ENCODE results near the gene XRCC5. TPM values are rescaled to one million over a fixed set of nuclear protein-coding genes. Genes with fewer than 3 reads are reported as not detected.

The XRCC5 gene
- 219 and 245 TPM in 2 replicates for total RNA-seq

DNA sequence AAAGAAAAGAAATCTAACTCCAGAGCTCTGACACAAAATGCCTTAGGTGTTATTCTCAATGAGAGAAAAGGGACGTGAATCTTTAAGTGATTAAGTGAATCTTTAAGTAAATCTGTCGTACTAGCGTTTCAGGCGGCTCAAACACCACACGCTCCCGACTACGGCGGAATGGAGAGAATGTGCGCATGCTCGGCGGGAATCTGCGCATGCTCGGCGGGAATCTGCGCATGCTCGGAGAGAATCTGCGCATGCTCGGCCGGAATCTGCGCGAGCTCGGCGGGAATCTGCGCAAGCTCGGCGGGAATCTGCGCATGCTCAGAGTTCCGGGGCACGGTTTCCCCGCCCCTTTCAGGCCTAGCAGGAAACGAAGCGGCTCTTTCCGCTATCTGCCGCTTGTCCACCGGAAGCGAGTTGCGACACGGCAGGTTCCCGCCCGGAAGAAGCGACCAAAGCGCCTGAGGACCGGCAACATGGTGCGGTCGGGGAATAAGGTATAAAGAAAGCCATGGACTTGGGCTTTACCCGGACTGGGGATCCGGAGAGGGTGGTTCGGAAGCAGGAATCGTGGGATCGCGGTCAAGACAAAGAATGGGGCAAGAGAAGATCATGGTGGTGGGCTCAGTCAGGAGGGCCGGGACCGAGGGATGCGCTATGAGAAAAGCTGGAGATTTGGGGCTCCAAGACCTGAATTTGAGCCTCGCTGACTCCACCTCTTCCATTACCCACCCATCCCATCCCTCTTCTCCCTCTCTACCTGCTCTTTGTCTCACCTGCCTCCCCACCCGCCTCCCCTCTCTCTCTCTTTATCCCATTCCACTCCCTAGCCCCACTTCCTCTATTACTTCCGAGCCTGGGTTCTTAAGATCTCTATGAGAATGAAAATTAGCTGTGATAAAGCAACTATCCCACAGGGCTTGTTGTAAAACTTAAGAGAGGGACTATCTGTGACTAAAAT, at the start of gene XRCC5:
TSS of gene XRCC5 (plus strand) at position 382 of the 955 bp plus-strand sequence. CDS start at position 471, 89 bp downstream.

DNA sequence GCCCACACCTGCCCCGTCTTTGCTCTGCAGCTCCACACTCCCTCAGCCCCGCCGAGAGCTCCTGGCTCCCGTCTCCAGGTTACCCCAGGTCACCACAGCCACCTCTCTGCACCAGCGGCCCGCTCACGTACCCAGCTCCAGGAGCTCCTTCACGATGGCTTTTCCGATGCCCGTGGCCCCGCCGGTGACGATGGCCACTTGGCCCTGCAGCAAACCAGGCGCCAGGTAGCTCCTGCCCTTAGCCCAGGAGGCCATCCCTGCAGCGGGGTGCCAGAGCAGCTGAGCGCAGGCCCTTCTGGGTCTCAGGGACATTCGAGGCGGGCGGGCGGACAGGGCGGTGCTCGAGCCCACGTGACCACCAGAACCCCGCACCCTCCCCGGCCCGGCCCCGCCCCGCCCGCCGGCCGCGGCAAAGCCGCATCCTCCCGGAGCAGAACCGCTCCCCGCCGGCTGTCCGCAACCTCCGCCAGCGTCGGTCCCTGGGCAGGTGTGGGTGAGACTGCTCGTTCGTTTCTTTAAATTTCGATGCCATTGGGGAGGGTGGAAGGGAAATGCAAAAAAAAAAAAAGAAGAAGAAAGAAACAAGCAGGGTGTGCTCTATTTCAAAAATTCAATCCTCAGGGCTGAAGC, 27.5 kb upstream of the XRCC5 start, which contains the start of the genes PECR and TMEM169:
TSS of gene PECR (minus strand) at position 323 of the 630 bp plus-strand sequence. CDS start at position 255, 68 bp downstream.
TSS of gene TMEM169 (plus strand) at position 433 of the 630 bp plus-strand sequence. CDS start 14,045 bp downstream, outside the sequence.

Other genes with a start within 250 kb of the XRCC5 start
- 1.2 and 1.7 TPM in 2 replicates for gene MREG, start 95.8 kb upstream of the XRCC5 start, total RNA-seq
- gene PECR, start 27.5 kb upstream of the XRCC5 start, total RNA-seq: 11.6 and 15.7 TPM in 2 replicates
- 0.40 and 0.56 TPM in 2 replicates for gene TMEM169, start 27.4 kb upstream of the XRCC5 start, total RNA-seq

All from aortic smooth muscle cell (primary cell).